Ishikawa (cell line): ENCODE results near the gene TMEM89.

Experiments
- RAD21 ChIP-seq: IDR thresholded peaks from 2 replicates; pipeline ENCODE4 v1.6.1; 2012; ENCODE audit warnings: low read depth
- REST ChIP-seq: IDR thresholded peaks from 2 replicates; pipeline ENCODE4 v1.6.1; 2012; ENCODE audit warnings: low read depth, mild to moderate bottlenecking

- TF ChIP-seq REST (no peak), RAD21 (no peak)
These were observed 47.5 kb downstream of the TMEM89 start for GRCh38 chr3:48573973-48574585.
